ENCODE results near the gene TRAF1. TPM values are rescaled to one million over a fixed set of nuclear protein-coding genes. Genes with fewer than 3 reads are reported as not detected.
A peak's percentile ranks its signal among the peaks of the same experiment; 100 is the strongest.
"Not testable (repeated sequence)": the region's sequence is repeated elsewhere in the genome, so short reads cannot be mapped to it uniquely, and the experiment has no call there.

TRAF1 gene
- total RNA-seq = 1 to 10 TPM; 2.0 to 3.0 TPM

GRCh38 chr9:120926397-120926928 is at the start of gene TRAF1:
Gene TRAF1 (minus strand): TSS chr9:120926796. CDS start chr9:120926075, 721 bp downstream.
- no peak for TF ChIP-seq CTCF (IDR thresholded peaks at IDR 0.05)
- DNase-seq (ENCODE audit: low spot score) = no peak
- Histone ChIP-seq H3K36me3 (no peaks in the 10 kb centered on the region), H3K27me3 (no peaks in the 10 kb centered on the region), H3K4me3 (no peak within 1 kb of the TSS), H3K9me3 (no peaks in the 10 kb centered on the region), H3K4me1 (peaks cover 0 to 33% of the 10 kb centered on the region in 2 donors), H3K27ac (peak within 1 kb of the TSS; percentile 71 to 94)

- DNase-seq (ENCODE audit: low spot score) = no peak
These were observed 48.3 kb upstream of the TRAF1 start for GRCh38 chr9:120974921-120975320.

GRCh38 chr9:120974181-120974580 is 47.6 kb upstream of the TRAF1 start:
- Histone ChIP-seq H3K27ac (no peak overlapping the region), H3K27me3 (no peaks in the 10 kb centered on the region), H3K36me3 (no peaks in the 10 kb centered on the region), H3K4me3 (no peak overlapping the region), H3K9me3 (no peaks in the 10 kb centered on the region), H3K4me1 (no peaks in the 10 kb centered on the region)
- no peak for TF ChIP-seq CTCF (IDR thresholded peaks at IDR 0.05)
- DNase-seq (ENCODE audit: low spot score) = no peak

More at GRCh38 chr9:120974921-120975320, 48.3 kb upstream of the TRAF1 start:
- no peaks in the 10 kb centered on the region for H3K36me3 ChIP-seq
- no peak overlapping the region for H3K4me3 ChIP-seq
- H3K27me3 ChIP-seq = no peaks in the 10 kb centered on the region
- H3K9me3 ChIP-seq = no peaks in the 10 kb centered on the region
- H3K27ac ChIP-seq = no peak overlapping the region
- H3K4me1 ChIP-seq = no peaks in the 10 kb centered on the region
- no peak for TF ChIP-seq CTCF (IDR thresholded peaks at IDR 0.05)

- Histone ChIP-seq H3K36me3 (no peaks in the 10 kb centered on the region), H3K27me3 (no peaks in the 10 kb centered on the region)
- DNase-seq (ENCODE audit: low spot score) = no peak
These were observed 45.3 kb upstream of the TRAF1 start for GRCh38 chr9:120971938-120972337.

GRCh38 chr9:120971471-120971870 is 44.9 kb upstream of the TRAF1 start:
- H3K4me1 ChIP-seq; H3K36me3 ChIP-seq; H3K9me3 ChIP-seq; DNase-seq (ENCODE audit: low spot score); H3K27ac ChIP-seq; H3K27me3 ChIP-seq; H3K4me3 ChIP-seq: not testable (repeated sequence)

More at GRCh38 chr9:120971938-120972337, 45.3 kb upstream of the TRAF1 start:
- no peak overlapping the region for H3K27ac ChIP-seq
- no peak overlapping the region for H3K4me3 ChIP-seq
- no peaks in the 10 kb centered on the region for H3K9me3 ChIP-seq
- H3K4me1 ChIP-seq = no peaks in the 10 kb centered on the region
- TF ChIP-seq CTCF (IDR thresholded peaks at IDR 0.05) = no peak

- Histone ChIP-seq H3K36me3 (no peaks in the 10 kb centered on the region), H3K4me3 (no peak overlapping the region), H3K4me1 (no peaks in the 10 kb centered on the region), H3K27ac (no peak overlapping the region), H3K9me3 (no peaks in the 10 kb centered on the region), H3K27me3 (no peaks in the 10 kb centered on the region)
- TF ChIP-seq CTCF (IDR thresholded peaks at IDR 0.05) = no peak
- DNase-seq (ENCODE audit: low spot score) = no peak
These were observed 43.6 kb upstream of the TRAF1 start for GRCh38 chr9:120970244-120970643.
